Muscle layer of colon (tissue), 2 donors: ENCODE data around the gene TWSG1.
"Not testable (repeated sequence)": the region's sequence is repeated elsewhere in the genome, so short reads cannot be mapped to it uniquely, and the experiment has no call there.

ENCODE experiments used
- H3K27ac ChIP-seq: one replicate; pipeline ENCODE4 v1.7.0; 2013; ENCODE audit warnings: low read depth, mild to moderate bottlenecking, low read length, moderate library complexity
- H3K27me3 ChIP-seq, 2 donors: one replicate each; pipeline ENCODE4 v1.7.0; 2013; ENCODE audit warnings: low read length in 2 of 2, mild to moderate bottlenecking in 2 of 2; ENCODE audit not compliant: insufficient read depth in 2 of 2, control insufficient read depth in 1 of 2
- H3K36me3 ChIP-seq: one replicate; pipeline ENCODE4 v1.7.0; 2013; ENCODE audit warnings: mild to moderate bottlenecking, low read length; ENCODE audit not compliant: insufficient read depth
- H3K4me1 ChIP-seq: one replicate; pipeline ENCODE4 v1.7.0; 2013; ENCODE audit warnings: mild to moderate bottlenecking, low read length; ENCODE audit not compliant: insufficient read depth
- H3K4me3 ChIP-seq, 2 donors: one replicate each; pipeline ENCODE4 v1.7.0; 2013; ENCODE audit warnings: low read length in 2 of 2, low read depth in 1 of 2, mild to moderate bottlenecking in 1 of 2, moderate library complexity in 1 of 2
- H3K9ac ChIP-seq: one replicate; pipeline ENCODE4 v1.7.0; 2013; ENCODE audit warnings: low read length
- H3K9me3 ChIP-seq: one replicate; pipeline ENCODE4 v1.7.0; 2013; ENCODE audit warnings: mild to moderate bottlenecking, low read length
- donor health status: abdominal sarcoma.
- donor health status: Adenocarcinoma of cecum.

The TWSG1 gene

DNA sequence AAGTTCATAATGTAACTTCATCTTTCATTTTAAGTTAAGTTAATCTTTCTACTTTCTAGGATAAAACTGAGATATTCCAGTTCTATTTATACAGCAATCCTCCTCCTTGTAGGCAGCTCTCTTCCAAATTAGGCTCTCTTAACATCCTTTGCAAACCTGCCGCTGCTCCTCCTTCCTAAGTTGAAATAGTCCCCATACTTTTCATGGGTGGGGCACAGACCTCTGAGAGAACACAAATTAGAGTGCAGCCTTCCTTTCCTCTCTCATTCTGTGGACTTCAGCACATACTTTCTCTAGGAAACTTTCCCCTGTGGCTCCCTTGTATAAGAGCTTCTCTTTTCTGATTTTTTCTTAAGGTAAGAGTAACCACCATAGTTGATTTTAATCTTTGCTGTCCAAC is 28.3 kb downstream of the TWSG1 start:
- Histone ChIP-seq H3K27ac (no peak overlapping the region), H3K4me1 (peaks cover 7% of the 10 kb centered on the region)

DNA sequence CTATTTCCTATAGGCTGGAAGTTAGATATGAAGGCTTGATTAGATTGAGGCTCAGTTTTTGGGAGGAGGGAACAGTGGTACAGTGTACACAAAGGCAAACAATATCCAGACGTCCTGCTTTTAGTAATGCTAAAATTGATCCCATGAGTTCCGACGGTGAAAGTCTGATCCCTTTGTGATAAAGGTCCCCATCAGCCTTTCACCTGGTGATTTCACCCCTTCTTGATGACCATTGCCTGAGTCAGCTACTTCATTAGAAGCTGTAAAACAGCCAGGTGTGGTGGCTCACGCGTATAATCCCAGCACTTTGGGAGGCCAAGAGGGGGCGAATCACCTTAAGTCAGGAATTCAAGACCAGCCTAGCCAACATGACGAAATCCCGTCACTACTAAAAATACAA is 29.7 kb downstream of the TWSG1 start:
- peaks cover 5% of the 10 kb centered on the region for H3K36me3 ChIP-seq
- H3K9me3 ChIP-seq = no peaks in the 10 kb centered on the region
- no peak overlapping the region for H3K9ac ChIP-seq
- no peak overlapping the region for H3K4me3 ChIP-seq
- H3K4me1 ChIP-seq = peaks cover 7% of the 10 kb centered on the region
- no peaks in the 10 kb centered on the region for H3K27me3 ChIP-seq
- H3K27ac ChIP-seq = no peak overlapping the region

More for the DNA sequence above, 28.3 kb downstream of the TWSG1 start:
- Histone ChIP-seq H3K9me3 (no peaks in the 10 kb centered on the region), H3K9ac (no peak overlapping the region), H3K4me3 (no peak overlapping the region), H3K36me3 (peaks cover 5% of the 10 kb centered on the region), H3K27me3 (no peaks in the 10 kb centered on the region)

DNA sequence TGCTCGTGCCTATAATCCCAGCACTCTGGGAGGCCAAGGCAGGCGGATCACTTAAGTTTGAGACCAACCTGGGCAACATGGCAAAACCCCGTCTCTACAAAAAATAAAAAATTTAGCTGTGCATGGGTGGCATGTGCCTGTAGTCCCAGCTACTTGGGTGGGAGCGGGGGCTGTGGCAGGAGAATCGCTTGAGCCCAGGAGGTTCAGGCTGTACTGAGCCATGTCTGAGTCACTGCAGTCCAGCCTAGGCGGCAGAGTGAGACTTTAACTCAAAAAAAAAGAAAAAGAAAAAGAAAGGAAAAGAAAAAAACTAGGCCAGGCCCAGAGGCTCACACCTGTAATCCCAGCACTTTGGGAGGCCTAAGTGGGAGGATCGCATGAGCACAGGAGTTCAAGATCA is 30.8 kb downstream of the TWSG1 start:
- Histone ChIP-seq H3K4me3 (no peak overlapping the region), H3K4me1 (peaks cover 7% of the 10 kb centered on the region), H3K9ac (no peak overlapping the region), H3K27ac (no peak overlapping the region), H3K9me3 (no peaks in the 10 kb centered on the region), H3K27me3 (no peaks in the 10 kb centered on the region), H3K36me3 (peaks cover 5% of the 10 kb centered on the region)

GRCh38 chr18:9366126-9366714 is 31.6 kb downstream of the TWSG1 start:
- Histone ChIP-seq H3K4me1 (peaks cover 7% of the 10 kb centered on the region), H3K9me3 (no peaks in the 10 kb centered on the region), H3K4me3 (no peak overlapping the region), H3K36me3 (peaks cover 4% of the 10 kb centered on the region), H3K27ac (no peak overlapping the region), H3K27me3 (no peaks in the 10 kb centered on the region), H3K9ac (no peak overlapping the region)

GRCh38 chr18:9373254-9373653 is 38.7 kb downstream of the TWSG1 start:
- H3K27ac ChIP-seq, H3K36me3 ChIP-seq, H3K4me3 ChIP-seq, H3K9me3 ChIP-seq, H3K9ac ChIP-seq, H3K27me3 ChIP-seq, H3K4me1 ChIP-seq: not testable (repeated sequence)

- Histone ChIP-seq H3K9me3 (no peaks in the 10 kb centered on the region), H3K27me3 (no peaks in the 10 kb centered on the region), H3K4me3 (no peak overlapping the region), H3K4me1 (peaks cover 16% of the 10 kb centered on the region), H3K36me3 (no peaks in the 10 kb centered on the region), H3K9ac (no peak overlapping the region), H3K27ac (no peak overlapping the region)
Observed at GRCh38 chr18:9379118-9379517, 44.5 kb downstream of the TWSG1 start.

- Histone ChIP-seq H3K36me3 (no peaks in the 10 kb centered on the region), H3K9ac (no peak overlapping the region), H3K4me3 (no peak overlapping the region), H3K9me3 (no peaks in the 10 kb centered on the region), H3K27me3 (no peaks in the 10 kb centered on the region), H3K27ac (no peak overlapping the region), H3K4me1 (peaks cover 16% of the 10 kb centered on the region)
Observed at GRCh38 chr18:9380101-9380500, 45.5 kb downstream of the TWSG1 start.

GRCh38 chr18:9380621-9381395 is 46.2 kb downstream of the TWSG1 start:
- Histone ChIP-seq H3K27me3 (no peaks in the 10 kb centered on the region), H3K9ac (no peak overlapping the region), H3K9me3 (no peaks in the 10 kb centered on the region), H3K4me1 (peaks cover 16% of the 10 kb centered on the region), H3K36me3 (no peaks in the 10 kb centered on the region), H3K4me3 (no peak overlapping the region), H3K27ac (no peak overlapping the region)

- Histone ChIP-seq H3K36me3 (no peaks in the 10 kb centered on the region), H3K4me1 (no peaks in the 10 kb centered on the region), H3K27me3 (no peaks in the 10 kb centered on the region), H3K9ac (no peak overlapping the region), H3K4me3 (no peak overlapping the region), H3K27ac (no peak overlapping the region), H3K9me3 (no peaks in the 10 kb centered on the region)
Observed at GRCh38 chr18:9386879-9387278, 52.3 kb downstream of the TWSG1 start.

GRCh38 chr18:9387891-9388290 is 53.3 kb downstream of the TWSG1 start:
- Histone ChIP-seq H3K4me1 (no peaks in the 10 kb centered on the region), H3K27ac (no peak overlapping the region), H3K9ac (no peak overlapping the region), H3K4me3 (no peak overlapping the region), H3K9me3 (no peaks in the 10 kb centered on the region), H3K27me3 (no peaks in the 10 kb centered on the region), H3K36me3 (no peaks in the 10 kb centered on the region)

GRCh38 chr18:9389706-9390105 is 55.1 kb downstream of the TWSG1 start:
- Histone ChIP-seq H3K4me3 (no peak overlapping the region), H3K27ac (no peak overlapping the region), H3K9ac (no peak overlapping the region), H3K9me3 (no peaks in the 10 kb centered on the region), H3K36me3 (no peaks in the 10 kb centered on the region), H3K27me3 (no peaks in the 10 kb centered on the region), H3K4me1 (no peaks in the 10 kb centered on the region)

DNA sequence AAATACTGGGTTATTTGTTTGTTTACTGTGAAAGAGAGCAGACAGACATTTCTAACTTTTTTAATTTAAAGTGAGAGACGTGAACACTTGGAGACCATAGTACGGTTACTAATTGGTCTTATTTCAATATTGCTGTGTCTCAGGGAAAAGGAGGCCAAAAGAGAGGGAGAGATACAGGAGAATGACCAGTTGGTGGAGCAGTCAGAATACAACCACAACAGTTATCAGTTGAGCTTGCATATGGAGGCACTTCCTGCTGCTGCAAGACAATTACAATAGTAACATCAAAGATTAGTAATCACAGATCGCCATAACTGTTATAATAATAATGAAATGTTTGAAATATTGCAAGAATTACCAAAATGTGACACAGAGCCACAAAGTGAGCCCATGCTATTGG is 58.2 kb downstream of the TWSG1 start:
- H3K9me3 ChIP-seq = no peaks in the 10 kb centered on the region
- H3K4me1 ChIP-seq = no peaks in the 10 kb centered on the region
- peaks cover 15% of the 10 kb centered on the region for H3K36me3 ChIP-seq
- H3K27me3 ChIP-seq = no peaks in the 10 kb centered on the region
- H3K27ac ChIP-seq = no peak overlapping the region
- H3K4me3 ChIP-seq = no peak overlapping the region
- H3K9ac ChIP-seq = no peak overlapping the region
